Activated CD8-positive, alpha-beta memory T cell treated with anti-CD3 and anti-CD28 coated beads, Interleukin-2, amount 50 U/mL, for 4 hours (primary cell): ENCODE measurements around the gene ETF1.

Experiments used
- DNase-seq: peaks from one replicate; pipeline ENCODE4 v3.0.0-alpha.2; 2020

The ETF1 gene

DNA sequence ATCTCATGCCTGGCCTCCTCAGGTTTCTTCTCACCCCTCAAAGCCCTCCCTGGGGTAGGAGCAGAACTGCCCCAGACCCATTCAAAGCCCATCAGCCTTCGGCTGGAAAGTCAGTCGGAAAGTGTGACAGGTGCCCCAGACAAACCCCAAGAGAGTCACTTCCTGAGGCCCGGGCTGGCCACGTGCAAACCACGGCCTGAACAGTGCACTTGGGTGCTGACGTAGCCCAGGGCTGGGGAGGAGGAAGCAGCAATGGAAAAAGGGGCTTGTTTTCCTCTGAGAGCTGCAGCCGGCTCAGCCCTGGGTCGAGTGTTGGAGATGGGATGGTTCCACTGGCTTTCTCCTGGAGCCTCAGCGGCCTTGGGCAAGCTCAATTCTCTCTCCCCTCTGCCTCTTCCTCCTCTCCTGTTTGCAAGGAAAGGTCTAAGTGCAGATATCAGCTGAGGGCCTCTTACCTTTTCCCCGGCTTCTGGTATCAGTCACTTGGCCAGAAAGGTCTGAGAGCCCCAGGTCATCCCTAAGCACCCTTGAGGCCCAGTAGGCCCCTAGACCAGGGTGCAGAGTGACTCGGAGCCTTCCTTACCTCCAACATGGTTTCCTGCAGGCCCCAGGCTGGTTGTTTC is 83.6 kb downstream of the ETF1 start:
- DNase-seq, result peak; percentile 88

DNA sequence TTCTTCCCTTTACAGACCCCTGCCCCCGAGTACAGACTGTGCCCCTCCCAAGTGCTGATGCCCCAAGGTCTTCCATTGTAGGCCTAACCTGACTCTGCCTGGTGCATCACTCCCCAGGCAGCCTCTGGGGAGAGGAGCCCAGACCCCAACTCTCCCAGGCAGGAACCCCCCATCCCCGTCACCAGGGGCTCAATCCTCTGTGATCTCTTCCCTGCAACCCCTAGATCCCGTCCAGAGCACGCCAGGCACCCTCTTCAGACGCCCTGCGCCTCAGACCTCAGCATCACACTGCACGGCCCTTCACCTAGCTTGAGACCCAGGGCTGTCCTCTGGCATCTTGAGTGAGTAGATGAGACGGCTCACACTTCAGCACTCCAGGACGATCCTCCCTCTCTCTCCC is 84.2 kb downstream of the ETF1 start:
- no peak for DNase-seq

DNA sequence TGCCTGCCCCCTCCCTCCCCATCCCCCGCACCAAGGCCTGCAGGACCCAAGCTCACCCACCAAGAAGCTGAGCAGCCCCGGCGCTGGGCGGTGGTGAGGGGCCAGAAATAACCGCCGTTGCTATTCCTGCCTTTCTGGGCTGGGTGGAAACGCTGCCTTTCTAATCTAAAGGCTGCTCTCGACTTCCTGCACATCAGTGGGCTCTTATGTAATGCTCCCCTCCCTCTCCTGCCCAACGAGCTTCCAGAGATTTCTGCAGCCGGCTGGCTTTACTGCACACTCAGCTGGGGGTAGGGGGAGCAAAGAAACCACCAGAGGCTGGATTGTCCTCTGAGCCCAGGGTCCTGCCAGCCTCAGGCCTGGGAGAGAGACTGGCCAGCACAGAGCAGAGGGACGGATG is 84.7 kb downstream of the ETF1 start:
- no peak for DNase-seq

DNA sequence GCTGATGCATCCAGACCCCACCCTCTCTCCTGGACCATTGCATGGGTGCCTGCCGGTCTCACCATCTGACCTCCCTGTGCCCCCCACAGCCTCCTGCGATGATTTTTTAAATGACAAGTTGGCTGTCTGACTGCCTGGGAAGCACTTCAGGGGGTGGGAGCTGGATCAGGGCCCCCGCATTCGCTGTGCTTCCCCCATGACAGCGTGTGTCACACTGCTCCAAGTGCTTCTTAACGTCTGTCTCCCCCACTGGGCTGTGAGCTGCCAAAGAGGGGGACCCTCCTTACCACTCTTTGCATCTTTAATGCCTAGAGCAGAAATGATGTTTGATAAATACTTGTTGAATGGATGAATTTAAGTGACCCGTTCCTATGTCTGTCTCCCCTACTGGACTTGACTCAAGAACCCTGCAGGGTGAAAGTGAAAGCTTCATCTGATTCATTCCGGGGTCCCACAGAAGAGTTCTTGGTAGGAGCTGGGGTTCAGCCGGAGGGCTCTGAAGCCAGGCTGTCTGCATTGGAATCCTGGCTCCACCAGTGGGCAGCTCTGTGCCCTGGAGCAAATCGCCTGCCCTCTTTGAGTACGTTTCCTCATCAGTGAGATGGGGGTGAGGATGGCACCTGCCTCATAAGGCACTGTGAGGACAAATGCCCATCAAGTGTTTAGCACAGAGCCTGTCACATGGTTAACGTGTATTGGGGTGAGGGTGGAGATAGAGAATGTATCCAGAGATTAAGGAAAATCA is 85.3 kb downstream of the ETF1 start:
- no peak for DNase-seq
